ENCODE measurements around the gene FAM98A. TPM values are rescaled to one million over a fixed set of nuclear protein-coding genes. Genes with fewer than 3 reads are reported as not detected.

FAM98A gene
- polyA plus RNA-seq, 3 donors, result 1.9 to 9.6 (median 7.1) TPM

GRCh38 chr2:33634261-33634910 is 35.3 kb upstream of the FAM98A start:
- H3K36me3 ChIP-seq (replicated peaks in 1 of 2; ENCODE audit: control insufficient read depth in 1 of 2, insufficient read depth in 2 of 2, low read length in 2 of 2), result no peaks in the 10 kb centered on the region
- intact Hi-C loops (cut with micrococcal nuclease), result no loop called here
- H3K4me1 Mint-ChIP-seq, result no peaks in the 10 kb centered on the region
- H3K4me3 ChIP-seq (replicated peaks in 1 of 3; ENCODE audit: low read depth in 2 of 3, low read length in 3 of 3), result no peak overlapping the region
- no peaks in the 10 kb centered on the region for H3K79me2 ChIP-seq (ENCODE audit: insufficient read depth, low read length)
- no peak for DNase-seq
- no peak overlapping the region for H3K4me2 ChIP-seq (replicated peaks; ENCODE audit: extremely low read depth, low read length, poor library complexity, severe bottlenecking)
- H3K4me1 ChIP-seq (ENCODE audit: control insufficient read depth in 1 of 2, insufficient read depth in 2 of 2, low read length in 2 of 2), result no peaks in the 10 kb centered on the region
- no peaks in the 10 kb centered on the region for H4K20me1 ChIP-seq (ENCODE audit: insufficient read depth, low read length)
- WGBS (ENCODE audit: insufficient coverage), result no CpG with 5 or more reads among the region's 4 CpGs
- H3K27ac ChIP-seq (ENCODE audit: low read depth in 1 of 2, low read length in 2 of 2), result no peak overlapping the region
- H3K9me3 ChIP-seq (replicated peaks in 1 of 2; ENCODE audit: control insufficient read depth in 1 of 2, insufficient read depth in 1 of 2, low read length in 2 of 2), result no peaks in the 10 kb centered on the region
- no peaks in the 10 kb centered on the region for H3K27me3 ChIP-seq (ENCODE audit: control insufficient read depth in 2 of 2, insufficient read depth in 2 of 2, low read length in 2 of 2)
- peaks cover 0 to 2% (median 0%) of the 10 kb centered on the region in 3 donors for H3K27me3 Mint-ChIP-seq (ENCODE audit: low read depth in 3 of 3)
- no peak overlapping the region for H2AFZ ChIP-seq (ENCODE audit: insufficient read depth, low read depth, low read length, poor library complexity, severe bottlenecking)
- H3K9ac ChIP-seq (ENCODE audit: insufficient read depth, low read length, poor library complexity, severe bottlenecking), result no peak overlapping the region
- H3K9me3 Mint-ChIP-seq, result peaks cover 0 to 3% (median 0%) of the 10 kb centered on the region in 7 donors
- H3K27ac Mint-ChIP-seq, result no peak overlapping the region
- H3K36me3 Mint-ChIP-seq, result no peaks in the 10 kb centered on the region
- no peak for TF ChIP-seq CTCF (IDR thresholded peaks at IDR 0.05)
- H3K4me3 Mint-ChIP-seq, result no peak overlapping the region

GRCh38 chr2:33633315-33633714 is 34.2 kb upstream of the FAM98A start:
- Histone ChIP-seq H3K36me3 (replicated peaks in 1 of 2; ENCODE audit: control insufficient read depth in 1 of 2, insufficient read depth in 2 of 2, low read length in 2 of 2) (no peaks in the 10 kb centered on the region), H3K9ac (ENCODE audit: insufficient read depth, low read length, poor library complexity, severe bottlenecking) (no peak overlapping the region), H3K27ac (ENCODE audit: low read depth in 1 of 2, low read length in 2 of 2) (no peak overlapping the region), H2AFZ (ENCODE audit: insufficient read depth, low read depth, low read length, poor library complexity, severe bottlenecking) (no peak overlapping the region), H4K20me1 (ENCODE audit: insufficient read depth, low read length) (no peaks in the 10 kb centered on the region), H3K4me3 (replicated peaks in 1 of 3; ENCODE audit: low read depth in 2 of 3, low read length in 3 of 3) (no peak overlapping the region), H3K4me2 (replicated peaks; ENCODE audit: extremely low read depth, low read length, poor library complexity, severe bottlenecking) (no peak overlapping the region), H3K4me1 (ENCODE audit: control insufficient read depth in 1 of 2, insufficient read depth in 2 of 2, low read length in 2 of 2) (no peaks in the 10 kb centered on the region), H3K79me2 (ENCODE audit: insufficient read depth, low read length) (no peaks in the 10 kb centered on the region), H3K9me3 (replicated peaks in 1 of 2; ENCODE audit: control insufficient read depth in 1 of 2, insufficient read depth in 1 of 2, low read length in 2 of 2) (no peaks in the 10 kb centered on the region), H3K27me3 (ENCODE audit: control insufficient read depth in 2 of 2, insufficient read depth in 2 of 2, low read length in 2 of 2) (no peaks in the 10 kb centered on the region)
- no peak overlapping the region for H3K4me3 Mint-ChIP-seq
- TF ChIP-seq CTCF (IDR thresholded peaks at IDR 0.05), result no peak
- H3K4me1 Mint-ChIP-seq, result no peaks in the 10 kb centered on the region
- no peaks in the 10 kb centered on the region for H3K36me3 Mint-ChIP-seq
- intact Hi-C loops (cut with micrococcal nuclease), result no loop called here
- H3K9me3 Mint-ChIP-seq, result peaks cover 0 to 2% (median 0%) of the 10 kb centered on the region in 7 donors
- H3K27me3 Mint-ChIP-seq (ENCODE audit: low read depth in 3 of 3), result peaks cover 0 to 3% (median 0%) of the 10 kb centered on the region in 3 donors
- no peak for DNase-seq
- WGBS (ENCODE audit: insufficient coverage), result 100% methylated on average over 1 of the region's 2 CpGs
- no peak overlapping the region for H3K27ac Mint-ChIP-seq
